Measurements from ENCODE around the gene GPC6.

- TF ChIP-seq, protein P1, sequence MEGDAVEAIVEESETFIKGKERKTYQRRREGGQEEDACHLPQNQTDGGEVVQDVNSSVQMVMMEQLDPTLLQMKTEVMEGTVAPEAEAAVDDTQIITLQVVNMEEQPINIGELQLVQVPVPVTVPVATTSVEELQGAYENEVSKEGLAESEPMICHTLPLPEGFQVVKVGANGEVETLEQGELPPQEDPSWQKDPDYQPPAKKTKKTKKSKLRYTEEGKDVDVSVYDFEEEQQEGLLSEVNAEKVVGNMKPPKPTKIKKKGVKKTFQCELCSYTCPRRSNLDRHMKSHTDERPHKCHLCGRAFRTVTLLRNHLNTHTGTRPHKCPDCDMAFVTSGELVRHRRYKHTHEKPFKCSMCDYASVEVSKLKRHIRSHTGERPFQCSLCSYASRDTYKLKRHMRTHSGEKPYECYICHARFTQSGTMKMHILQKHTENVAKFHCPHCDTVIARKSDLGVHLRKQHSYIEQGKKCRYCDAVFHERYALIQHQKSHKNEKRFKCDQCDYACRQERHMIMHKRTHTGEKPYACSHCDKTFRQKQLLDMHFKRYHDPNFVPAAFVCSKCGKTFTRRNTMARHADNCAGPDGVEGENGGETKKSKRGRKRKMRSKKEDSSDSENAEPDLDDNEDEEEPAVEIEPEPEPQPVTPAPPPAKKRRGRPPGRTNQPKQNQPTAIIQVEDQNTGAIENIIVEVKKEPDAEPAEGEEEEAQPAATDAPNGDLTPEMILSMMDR (IDR thresholded peaks at IDR 0.05), result no peak
- no peak for TF ChIP-seq SMC3 (IDR thresholded peaks at IDR 0.05)
- TF ChIP-seq NR3C1 (IDR thresholded peaks at IDR 0.05), result no peak
- no peak for TF ChIP-seq MAFK (IDR thresholded peaks at IDR 0.05; ENCODE audit: partially characterized antibody)
- no peak for TF ChIP-seq JUNB (IDR thresholded peaks at IDR 0.05)
- TF ChIP-seq ELK1 (IDR thresholded peaks at IDR 0.05; ENCODE audit: low read depth, low read length), result no peak
- TF ChIP-seq, protein P2, sequence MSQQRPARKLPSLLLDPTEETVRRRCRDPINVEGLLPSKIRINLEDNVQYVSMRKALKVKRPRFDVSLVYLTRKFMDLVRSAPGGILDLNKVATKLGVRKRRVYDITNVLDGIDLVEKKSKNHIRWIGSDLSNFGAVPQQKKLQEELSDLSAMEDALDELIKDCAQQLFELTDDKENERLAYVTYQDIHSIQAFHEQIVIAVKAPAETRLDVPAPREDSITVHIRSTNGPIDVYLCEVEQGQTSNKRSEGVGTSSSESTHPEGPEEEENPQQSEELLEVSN (IDR thresholded peaks at IDR 0.05; ENCODE audit: borderline replicate concordance, low read depth), result no peak
- TF ChIP-seq, protein P3, sequence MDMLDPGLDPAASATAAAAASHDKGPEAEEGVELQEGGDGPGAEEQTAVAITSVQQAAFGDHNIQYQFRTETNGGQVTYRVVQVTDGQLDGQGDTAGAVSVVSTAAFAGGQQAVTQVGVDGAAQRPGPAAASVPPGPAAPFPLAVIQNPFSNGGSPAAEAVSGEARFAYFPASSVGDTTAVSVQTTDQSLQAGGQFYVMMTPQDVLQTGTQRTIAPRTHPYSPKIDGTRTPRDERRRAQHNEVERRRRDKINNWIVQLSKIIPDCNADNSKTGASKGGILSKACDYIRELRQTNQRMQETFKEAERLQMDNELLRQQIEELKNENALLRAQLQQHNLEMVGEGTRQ (IDR thresholded peaks at IDR 0.05), result no peak
- TF ChIP-seq RNF2 (IDR thresholded peaks at IDR 0.05; ENCODE audit: borderline replicate concordance, low read depth), result no peak
- TF ChIP-seq GATA3 (IDR thresholded peaks at IDR 0.05; ENCODE audit: borderline replicate concordance), result no peak
- no peak for TF ChIP-seq POLR2A (IDR thresholded peaks at IDR 0.05; ENCODE audit: low read length)
These were observed 38.3 kb downstream of the GPC6 start for GRCh38 chr13:93264876-93265275.

Data from A549 (cell line).